GM21717 (cell line): ENCODE measurements around the gene SLC38A8.

Source experiments
- ATAC-seq: cut with Tn5 transposase; IDR thresholded peaks from one replicate; pipeline ENCODE4 v1.9.1; 2021; ENCODE audit warnings: mild to moderate bottlenecking, moderate library complexity; ENCODE audit not compliant: unreplicated experiment

SLC38A8 gene

GRCh38 chr16:84042308-84042878 is at the start of gene SLC38A8:
Gene SLC38A8 (minus strand): TSS chr16:84042795. CDS start chr16:84042157, 638 bp downstream.
- ATAC-seq = no peak

- no peak for ATAC-seq
Observed at GRCh38 chr16:84091460-84091859, 48.9 kb upstream of the SLC38A8 start.

GRCh38 chr16:84090211-84090610 is 47.6 kb upstream of the SLC38A8 start:
- ATAC-seq = no peak

- peak; percentile 86 for ATAC-seq
Observed at GRCh38 chr16:84088695-84089395, 46.2 kb upstream of the SLC38A8 start.

- no peak for ATAC-seq
Observed at GRCh38 chr16:84087466-84088151, 45.0 kb upstream of the SLC38A8 start.

GRCh38 chr16:84087001-84087400 is 44.4 kb upstream of the SLC38A8 start:
- ATAC-seq = no peak

- ATAC-seq = no peak
Observed at GRCh38 chr16:84086341-84086740, 43.7 kb upstream of the SLC38A8 start.

GRCh38 chr16:84085773-84086172 is 43.2 kb upstream of the SLC38A8 start:
- ATAC-seq = no peak

GRCh38 chr16:84085271-84085667 is 42.7 kb upstream of the SLC38A8 start:
- no peak for ATAC-seq

- peak; percentile 39 for ATAC-seq
Observed at GRCh38 chr16:84084570-84085270, 42.1 kb upstream of the SLC38A8 start.

- no peak for ATAC-seq
Observed at GRCh38 chr16:84082835-84083569, 40.4 kb upstream of the SLC38A8 start.

- ATAC-seq = no peak
Observed at GRCh38 chr16:84082110-84082509, 39.5 kb upstream of the SLC38A8 start.

- no peak for ATAC-seq
Observed at GRCh38 chr16:84081446-84081989, 38.9 kb upstream of the SLC38A8 start.

GRCh38 chr16:84080813-84081212 is 38.2 kb upstream of the SLC38A8 start:
- ATAC-seq = no peak

- ATAC-seq = no peak
Observed at GRCh38 chr16:84080378-84080777, 37.8 kb upstream of the SLC38A8 start.

- ATAC-seq = no peak
Observed at GRCh38 chr16:84079664-84080063, 37.1 kb upstream of the SLC38A8 start.

GRCh38 chr16:84075376-84075775 is 32.8 kb upstream of the SLC38A8 start:
- no peak for ATAC-seq

GRCh38 chr16:84074721-84075120 is 32.1 kb upstream of the SLC38A8 start:
- ATAC-seq = no peak

GRCh38 chr16:84072014-84072413 is 29.4 kb upstream of the SLC38A8 start:
- no peak for ATAC-seq

- ATAC-seq = no peak
Observed at GRCh38 chr16:84071121-84071520, 28.5 kb upstream of the SLC38A8 start.

GRCh38 chr16:84069540-84069939 is 26.9 kb upstream of the SLC38A8 start:
- ATAC-seq = no peak
